Activated T-cell treated with anti-CD3 and anti-CD28 coated beads, Interleukin-2, amount 50 U/mL, for 48 hours (primary cell): Measurements from ENCODE around the gene SF3B3.
"Not testable (repeated sequence)": the region's sequence is repeated elsewhere in the genome, so short reads cannot be mapped to it uniquely, and the experiment has no call there.

Source experiments
- DNase-seq, 2 experiments: peaks; one replicate each; pipeline ENCODE4 v3.0.0-alpha.2; 2020

SF3B3 gene

GRCh38 chr16:70592106-70592571, 68.5 kb downstream of the SF3B3 start:
- DNase-seq: no peak

GRCh38 chr16:70593544-70593943, 69.9 kb downstream of the SF3B3 start:
- DNase-seq: no peak

GRCh38 chr16:70594569-70594968, 71.0 kb downstream of the SF3B3 start:
- no peak for DNase-seq

- no peak for DNase-seq
Observed at GRCh38 chr16:70597135-70597835, 73.7 kb downstream of the SF3B3 start.

GRCh38 chr16:70598937-70599503, 75.4 kb downstream of the SF3B3 start:
- no peak for DNase-seq

- DNase-seq: no peak
Observed at GRCh38 chr16:70600730-70601129, 77.1 kb downstream of the SF3B3 start.

GRCh38 chr16:70601576-70602575, 78.3 kb downstream of the SF3B3 start:
- DNase-seq: no peak

GRCh38 chr16:70602831-70603230, 79.2 kb downstream of the SF3B3 start:
- DNase-seq: no peak

GRCh38 chr16:70604407-70605282, 81.0 kb downstream of the SF3B3 start:
- DNase-seq: no peak

- DNase-seq: no peak
Observed at GRCh38 chr16:70605283-70605657, 81.7 kb downstream of the SF3B3 start.

- no peak for DNase-seq
Observed at GRCh38 chr16:70608521-70608920, 84.9 kb downstream of the SF3B3 start.

GRCh38 chr16:70610273-70611223, 86.9 kb downstream of the SF3B3 start:
- no peak for DNase-seq

- no peak for DNase-seq
Observed at GRCh38 chr16:70611224-70611598, 87.6 kb downstream of the SF3B3 start.

- no peak for DNase-seq
Observed at GRCh38 chr16:70611785-70612303, 88.2 kb downstream of the SF3B3 start.

GRCh38 chr16:70612931-70613330, 89.3 kb downstream of the SF3B3 start:
- DNase-seq: no peak

GRCh38 chr16:70614208-70614951, 90.8 kb downstream of the SF3B3 start:
- DNase-seq: no peak

- no peak for DNase-seq
Observed at GRCh38 chr16:70615945-70616344, 92.3 kb downstream of the SF3B3 start.

GRCh38 chr16:70621864-70622263, 98.2 kb downstream of the SF3B3 start:
- DNase-seq: not testable (repeated sequence)
